Mucosa of stomach (tissue), 1 donor: ENCODE data around the gene VSTM4.

ENCODE experiments used
- H3K27me3 ChIP-seq: one replicate; pipeline ENCODE4 v1.7.0; 2013; ENCODE audit warnings: mild to moderate bottlenecking, low read length; ENCODE audit not compliant: control insufficient read depth, insufficient read depth
- H3K36me3 ChIP-seq: one replicate; pipeline ENCODE4 v1.7.0; 2013; ENCODE audit warnings: low read length; ENCODE audit not compliant: control insufficient read depth, insufficient read depth
- H3K4me1 ChIP-seq: one replicate; pipeline ENCODE4 v1.7.0; 2013; ENCODE audit warnings: mild to moderate bottlenecking, low read length; ENCODE audit not compliant: control insufficient read depth, insufficient read depth
- H3K4me3 ChIP-seq: one replicate; pipeline ENCODE4 v1.7.0; 2013; ENCODE audit warnings: low read length
- H3K9ac ChIP-seq: one replicate; pipeline ENCODE4 v1.7.0; 2013; ENCODE audit warnings: mild to moderate bottlenecking, low read length, moderate library complexity
- H3K9me3 ChIP-seq: one replicate; pipeline ENCODE4 v1.7.0; 2013; ENCODE audit warnings: mild to moderate bottlenecking, low read length, moderate library complexity; ENCODE audit not compliant: control insufficient read depth
- donor health status: Pancreatic carcinoma.

The VSTM4 gene

DNA sequence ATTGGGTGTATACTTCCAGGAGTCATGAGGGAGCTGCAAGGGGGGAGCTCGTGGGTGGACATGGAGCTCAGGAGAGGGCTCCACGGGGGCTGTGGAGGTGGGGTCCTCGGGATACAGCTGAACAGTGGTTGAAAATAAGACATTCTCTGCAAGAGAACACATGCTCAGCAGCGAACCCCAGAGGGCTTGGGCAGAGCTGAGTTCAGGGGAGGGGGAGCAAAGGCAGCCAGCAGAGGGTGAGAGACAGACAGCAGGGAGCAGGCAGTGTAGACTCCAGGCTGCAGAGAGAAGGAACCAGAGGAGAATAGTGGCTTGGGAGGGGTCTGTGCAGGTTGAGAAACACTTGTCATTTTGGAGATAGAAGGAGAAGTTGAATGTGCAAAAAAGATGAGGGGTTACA lies 102.7 kb downstream of the VSTM4 start:
- Histone ChIP-seq H3K4me3 (no peak overlapping the region), H3K27me3 (no peaks in the 10 kb centered on the region), H3K4me1 (no peaks in the 10 kb centered on the region), H3K9me3 (no peaks in the 10 kb centered on the region), H3K36me3 (no peaks in the 10 kb centered on the region), H3K9ac (no peak overlapping the region)

DNA sequence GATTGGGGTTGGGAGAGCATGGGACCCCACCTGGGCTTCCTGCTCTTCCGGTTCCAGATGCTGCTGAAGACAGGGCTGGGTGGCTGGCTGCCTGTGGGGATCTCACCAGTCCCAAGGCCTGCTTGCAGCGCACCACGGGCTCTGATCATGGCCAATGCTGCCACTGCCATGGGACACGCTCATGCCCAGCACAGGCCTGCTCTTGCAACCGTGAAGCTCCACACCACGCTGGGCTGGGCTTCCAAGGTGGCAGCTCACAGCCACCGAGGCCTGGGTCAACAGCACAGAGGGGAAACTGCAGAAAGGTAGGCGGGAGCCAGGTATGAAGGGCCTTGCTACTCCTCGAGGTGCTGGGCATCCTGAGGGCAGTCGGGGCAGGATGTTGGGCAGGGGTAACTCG lies 103.6 kb downstream of the VSTM4 start:
- no peaks in the 10 kb centered on the region for H3K9me3 ChIP-seq
- H3K4me3 ChIP-seq = no peak overlapping the region
- H3K36me3 ChIP-seq = no peaks in the 10 kb centered on the region
- no peaks in the 10 kb centered on the region for H3K4me1 ChIP-seq
- H3K27me3 ChIP-seq = no peaks in the 10 kb centered on the region
- no peak overlapping the region for H3K9ac ChIP-seq

DNA sequence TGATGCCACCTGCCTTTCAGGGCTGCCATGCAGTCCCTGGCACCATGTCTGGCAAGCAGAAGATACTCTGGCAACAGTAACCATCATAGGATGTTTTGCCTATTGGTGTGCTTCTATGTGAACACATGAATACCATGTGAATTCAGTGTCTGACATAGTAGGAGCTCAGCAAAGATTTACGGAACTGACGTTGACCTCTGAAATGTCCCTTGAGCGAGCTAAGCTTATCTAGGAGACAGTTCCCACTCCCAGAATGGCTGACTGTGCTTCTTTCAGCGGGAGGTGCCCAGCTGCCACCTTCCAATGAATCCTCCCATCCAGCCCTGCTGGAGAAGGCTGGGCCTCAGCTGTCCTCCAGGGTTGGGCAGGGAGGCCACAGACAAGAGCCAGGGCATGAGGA lies 104.5 kb downstream of the VSTM4 start:
- H3K4me1 ChIP-seq = no peaks in the 10 kb centered on the region
- H3K27me3 ChIP-seq = no peaks in the 10 kb centered on the region
- H3K4me3 ChIP-seq = no peak overlapping the region
- H3K9ac ChIP-seq = no peak overlapping the region
- no peaks in the 10 kb centered on the region for H3K36me3 ChIP-seq
- no peaks in the 10 kb centered on the region for H3K9me3 ChIP-seq

DNA sequence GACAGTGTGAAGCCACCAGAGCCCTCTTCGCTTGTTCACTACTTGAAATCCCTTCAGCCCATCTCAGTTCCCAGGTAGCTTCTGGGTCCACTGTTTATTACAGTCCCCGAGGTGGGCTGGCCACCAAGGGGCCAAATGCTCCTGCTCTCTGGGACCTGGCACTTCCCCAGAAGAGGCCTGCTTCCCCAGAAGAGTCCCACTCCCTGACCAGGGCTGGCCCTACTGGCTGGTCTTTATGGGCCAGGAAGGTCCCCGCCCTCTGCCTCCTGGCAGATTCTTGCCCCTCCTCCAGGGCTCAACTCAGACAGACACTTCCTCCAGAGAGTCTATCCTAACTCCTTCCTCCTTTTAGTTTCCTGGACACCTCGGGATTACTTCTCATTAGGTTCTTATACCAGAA lies 105.0 kb downstream of the VSTM4 start:
- Histone ChIP-seq H3K36me3 (no peaks in the 10 kb centered on the region), H3K27me3 (no peaks in the 10 kb centered on the region), H3K9me3 (no peaks in the 10 kb centered on the region), H3K9ac (no peak overlapping the region), H3K4me1 (no peaks in the 10 kb centered on the region), H3K4me3 (no peak overlapping the region)

DNA sequence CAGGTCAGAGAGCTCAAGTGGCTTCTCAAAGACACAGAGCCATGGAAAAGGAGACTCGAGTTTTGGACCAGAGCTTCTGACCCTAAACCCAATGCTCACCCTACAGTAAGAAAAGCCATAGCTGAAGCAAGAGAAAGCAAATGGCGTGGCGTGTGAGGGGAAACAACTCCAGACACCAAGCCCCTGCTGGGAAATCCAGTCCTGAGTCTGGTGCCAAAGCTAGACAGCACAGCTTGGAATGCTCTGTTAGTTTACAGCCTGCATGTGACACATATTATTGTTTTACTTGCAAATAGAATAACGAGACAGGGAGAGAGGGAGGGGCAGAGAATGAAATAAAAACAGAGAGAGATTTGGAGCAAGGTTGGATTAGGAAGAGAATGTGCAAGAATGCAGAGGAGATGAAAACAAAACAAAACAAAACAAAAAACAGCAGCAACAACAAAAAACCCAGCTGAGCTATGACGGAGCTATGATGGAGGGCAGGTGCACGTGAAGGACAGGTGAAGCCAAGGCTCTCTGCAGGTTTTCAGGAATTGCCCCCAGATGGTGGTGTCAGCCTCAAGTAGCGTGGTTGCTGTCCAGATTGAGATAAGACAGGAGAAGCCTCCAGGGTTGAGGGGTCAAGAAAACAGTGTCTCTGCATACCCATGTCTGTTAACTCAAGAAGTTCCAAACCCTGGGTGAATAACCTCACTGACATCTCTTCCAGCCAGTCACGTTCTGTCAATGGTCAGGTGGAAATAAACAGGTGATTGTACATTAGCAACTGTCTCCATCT lies 105.9 kb downstream of the VSTM4 start:
- no peaks in the 10 kb centered on the region for H3K4me1 ChIP-seq
- no peak overlapping the region for H3K4me3 ChIP-seq
- no peaks in the 10 kb centered on the region for H3K27me3 ChIP-seq
- H3K9me3 ChIP-seq = no peaks in the 10 kb centered on the region
- H3K36me3 ChIP-seq = no peaks in the 10 kb centered on the region
- H3K9ac ChIP-seq = no peak overlapping the region

DNA sequence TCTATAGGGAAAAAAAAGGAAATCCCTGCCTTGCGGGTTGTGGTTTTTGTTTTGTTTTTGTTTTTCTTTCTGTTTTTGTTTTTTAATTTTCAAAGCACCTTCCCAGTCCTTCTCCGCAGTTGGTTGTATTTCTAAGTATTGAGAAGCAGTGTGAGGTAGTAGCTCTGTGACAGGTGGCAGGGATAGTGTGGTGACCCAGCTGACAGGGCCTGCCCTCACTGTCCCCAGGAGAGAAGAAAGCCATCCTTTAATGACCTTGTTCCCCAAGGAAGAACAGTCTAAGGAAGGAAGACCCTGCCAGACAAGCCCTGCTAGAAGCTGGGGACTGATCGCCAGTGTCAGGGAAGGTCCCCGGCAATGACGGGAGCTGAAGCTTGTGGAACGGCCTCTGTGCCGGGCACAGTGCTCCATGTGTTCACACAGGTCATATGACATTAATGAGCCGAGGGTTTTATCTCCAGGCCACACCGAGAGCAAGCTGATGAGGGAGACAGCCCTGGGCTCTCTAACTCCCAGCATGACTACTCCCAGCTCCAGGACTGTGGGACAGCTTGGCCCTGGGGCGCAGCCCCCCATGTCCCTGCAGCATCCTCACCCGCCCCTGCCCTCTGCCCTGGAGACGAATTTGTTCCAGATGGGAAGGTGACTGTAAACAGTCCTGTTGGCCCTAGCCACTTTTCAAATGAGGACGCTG lies 106.7 kb downstream of the VSTM4 start:
- Histone ChIP-seq H3K4me1 (no peaks in the 10 kb centered on the region), H3K36me3 (no peaks in the 10 kb centered on the region), H3K27me3 (no peaks in the 10 kb centered on the region), H3K9ac (no peak overlapping the region), H3K9me3 (no peaks in the 10 kb centered on the region), H3K4me3 (no peak overlapping the region)

DNA sequence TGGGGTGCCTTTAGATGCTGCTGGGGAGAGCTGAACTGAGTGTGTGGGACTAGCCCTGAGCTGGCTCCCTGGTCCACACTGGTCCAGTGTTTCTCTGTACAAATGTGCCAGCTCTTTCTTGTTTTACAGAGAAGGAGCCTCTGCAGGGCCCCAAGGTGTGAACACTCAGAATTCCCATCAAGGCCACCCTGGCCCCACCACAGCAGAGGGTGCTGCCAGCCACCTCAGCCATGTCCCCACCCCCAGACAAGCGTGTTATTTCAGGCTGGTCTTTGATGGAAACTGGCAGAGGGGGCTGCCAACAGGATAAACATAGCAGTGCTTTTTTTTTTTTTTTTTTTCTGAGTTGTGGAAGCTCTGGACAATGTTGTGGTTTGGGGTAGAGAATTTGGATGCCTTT lies 107.2 kb downstream of the VSTM4 start:
- H3K36me3 ChIP-seq = no peaks in the 10 kb centered on the region
- no peak overlapping the region for H3K4me3 ChIP-seq
- no peaks in the 10 kb centered on the region for H3K27me3 ChIP-seq
- H3K4me1 ChIP-seq = no peaks in the 10 kb centered on the region
- H3K9ac ChIP-seq = no peak overlapping the region
- no peaks in the 10 kb centered on the region for H3K9me3 ChIP-seq

DNA sequence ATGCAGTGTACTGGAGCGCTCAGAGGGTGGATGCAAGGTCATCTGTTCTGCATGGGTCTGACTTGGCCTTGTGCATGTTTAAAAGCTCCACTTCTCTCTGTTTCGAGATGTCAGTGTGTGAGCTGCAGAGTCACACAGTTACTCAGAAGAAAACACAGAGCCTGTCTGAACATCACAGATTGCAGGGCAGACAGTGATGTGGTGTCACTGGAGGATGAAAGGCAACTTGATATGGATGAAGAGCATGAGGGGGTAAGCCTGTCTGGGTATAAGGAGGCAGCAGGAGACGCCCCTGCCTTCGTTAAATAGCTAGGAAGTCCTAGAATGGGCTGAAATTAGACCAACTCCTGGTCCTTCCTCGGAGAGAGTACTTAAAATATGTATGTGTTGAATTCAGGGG lies 108.2 kb downstream of the VSTM4 start:
- Histone ChIP-seq H3K9me3 (no peaks in the 10 kb centered on the region), H3K36me3 (no peaks in the 10 kb centered on the region), H3K9ac (no peak overlapping the region), H3K4me1 (no peaks in the 10 kb centered on the region), H3K4me3 (no peak overlapping the region), H3K27me3 (no peaks in the 10 kb centered on the region)

GRCh38 chr10:49005270-49005669 lies 110.1 kb downstream of the VSTM4 start:
- H3K36me3 ChIP-seq = no peaks in the 10 kb centered on the region
- H3K4me1 ChIP-seq = peaks cover 6% of the 10 kb centered on the region
- no peak overlapping the region for H3K4me3 ChIP-seq

DNA sequence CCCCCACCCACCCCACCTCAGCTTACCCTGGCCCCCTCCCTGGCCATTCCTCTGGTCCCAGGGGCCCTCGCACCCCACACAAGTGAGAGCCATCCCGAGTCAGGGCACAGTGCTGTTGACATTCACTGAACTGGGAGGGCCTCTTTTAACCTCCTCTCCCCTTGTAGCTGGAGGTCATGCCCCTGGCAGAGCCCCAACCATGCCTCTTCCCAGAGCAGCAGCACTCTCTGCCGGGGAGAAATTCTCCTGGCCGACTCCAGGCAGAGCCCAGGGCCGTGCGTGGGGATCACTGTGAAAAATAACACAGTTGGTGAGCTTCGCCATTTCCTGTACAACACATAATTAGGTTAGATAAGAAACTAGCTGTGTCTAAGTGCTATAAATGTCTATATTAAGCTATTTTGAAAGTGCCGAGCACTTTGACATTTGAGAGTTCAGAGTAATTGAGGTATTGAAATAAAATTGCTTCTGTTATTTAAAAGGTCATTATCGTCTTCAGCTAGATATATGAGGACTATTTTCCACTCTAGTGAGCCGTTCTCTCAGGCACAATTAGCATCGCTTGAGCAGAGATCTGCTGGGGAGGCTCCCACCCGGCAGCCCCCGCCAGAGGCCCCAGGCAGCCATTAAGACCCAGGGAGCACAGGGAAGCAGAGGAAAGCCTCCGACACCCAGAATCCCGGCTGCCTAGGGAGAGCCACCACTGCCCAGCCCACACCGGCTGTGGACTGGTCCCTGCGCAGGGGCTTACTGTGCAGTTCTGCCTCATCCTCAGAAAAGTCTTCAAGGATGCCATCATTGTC lies 113.3 kb downstream of the VSTM4 start:
- H3K9me3 ChIP-seq = no peaks in the 10 kb centered on the region
- no peaks in the 10 kb centered on the region for H3K36me3 ChIP-seq
- H3K4me3 ChIP-seq = no peak overlapping the region
- H3K4me1 ChIP-seq = peaks cover 20% of the 10 kb centered on the region
- no peak overlapping the region for H3K9ac ChIP-seq
- H3K27me3 ChIP-seq = no peaks in the 10 kb centered on the region

More at GRCh38 chr10:49005270-49005669, 110.1 kb downstream of the VSTM4 start:
- H3K9me3 ChIP-seq = no peaks in the 10 kb centered on the region
- H3K27me3 ChIP-seq = no peaks in the 10 kb centered on the region
- H3K9ac ChIP-seq = no peak overlapping the region

DNA sequence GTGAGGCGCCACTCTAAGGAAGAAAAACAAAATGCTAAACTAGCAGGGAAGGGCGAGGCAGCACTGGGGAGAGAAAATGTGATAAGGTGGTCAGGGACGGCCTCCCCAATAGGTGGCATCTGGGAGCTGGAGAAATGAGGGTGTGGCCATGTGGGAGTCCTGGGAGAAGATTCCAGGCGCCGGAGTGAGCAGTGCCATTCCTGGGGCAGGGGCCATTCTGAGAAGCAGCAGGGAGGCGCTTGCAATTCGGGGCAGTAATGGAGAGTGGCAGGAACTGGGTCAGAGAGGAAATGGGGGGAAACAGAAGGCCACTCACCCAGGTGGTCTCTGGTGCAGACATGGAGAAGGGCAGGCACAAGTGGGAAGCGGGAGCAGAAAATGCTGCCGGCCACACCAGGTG lies 113.9 kb downstream of the VSTM4 start:
- H3K9me3 ChIP-seq = no peaks in the 10 kb centered on the region

More for the DNA sequence above, 113.9 kb downstream of the VSTM4 start:
- Histone ChIP-seq H3K27me3 (no peaks in the 10 kb centered on the region), H3K36me3 (no peaks in the 10 kb centered on the region), H3K9ac (no peak overlapping the region), H3K4me3 (no peak overlapping the region), H3K4me1 (peaks cover 20% of the 10 kb centered on the region)
